Left lobe of liver (tissue), 2 donors: ENCODE measurements around the gene AFF3. TPM values are rescaled to one million over a fixed set of nuclear protein-coding genes. Genes with fewer than 3 reads are reported as not detected.
A peak's percentile ranks its signal among the peaks of the same experiment; 100 is the strongest.

Experiments
- ATAC-seq: fragments of 200-7000 bp; cut with Tn5 transposase; one replicate; pipeline ENCODE4 v1.9.1; 2020; ENCODE audit warnings: mild to moderate bottlenecking, moderate library complexity
- DNase-seq: peaks from one replicate; pipeline ENCODE4 v3.0.0-alpha.2; 2020; ENCODE audit warnings: low spot score
- total RNA-seq: library from RNA; stranded (reverse); gene quantifications from one replicate; pipeline ENCODE4 v1.2.1, GENCODE V29; 2021
- donor health status: DM: no; HTN: no; CAD: no; lungs with moderate emphysema.
- donor health status: DM: no; HTN: yes; CAD: no.

Gene AFF3
- total RNA-seq, 1 donor from 2014 or later, result 2.3 TPM

DNA sequence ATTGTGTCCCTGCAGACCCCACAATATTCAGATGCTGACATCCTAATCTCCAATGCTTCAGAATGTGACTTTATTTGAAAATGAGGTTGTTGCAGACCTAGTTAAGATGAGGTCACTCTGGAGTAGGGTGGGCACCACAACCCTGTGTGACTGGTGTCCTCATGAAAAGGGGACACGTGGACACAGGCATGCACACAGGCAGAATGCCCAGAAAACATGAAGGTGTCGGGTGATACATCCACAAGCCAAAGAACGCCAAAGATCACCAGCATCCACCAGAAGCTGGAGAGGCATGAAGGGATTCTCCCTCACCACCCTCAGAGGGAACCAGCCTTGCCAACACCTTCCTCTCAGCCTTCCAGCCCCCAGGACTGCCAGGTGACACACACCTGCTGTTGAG lies 69.3 kb downstream of the AFF3 start:
- ATAC-seq, result no peak
- no peak for DNase-seq

DNA sequence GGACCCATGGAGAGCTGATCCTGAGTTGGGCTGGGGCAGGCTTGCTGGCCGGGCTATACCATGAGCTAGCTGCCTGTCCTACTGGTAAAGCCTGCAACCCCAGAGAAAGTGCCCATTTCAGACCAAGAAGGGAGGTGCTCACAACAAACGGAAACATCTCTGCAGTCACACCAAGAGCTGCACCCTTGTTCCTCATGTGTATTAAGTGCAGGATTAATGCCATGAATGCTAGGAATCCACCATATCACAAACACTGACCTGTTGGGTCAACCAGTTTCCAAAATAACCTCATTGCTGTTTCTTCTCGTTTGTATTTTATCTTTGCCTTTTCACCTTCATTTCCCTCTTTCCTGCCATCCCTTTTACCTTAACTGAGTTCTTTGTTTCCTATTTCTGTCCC lies 69.9 kb downstream of the AFF3 start:
- DNase-seq (no peak), ATAC-seq (no peak)

DNA sequence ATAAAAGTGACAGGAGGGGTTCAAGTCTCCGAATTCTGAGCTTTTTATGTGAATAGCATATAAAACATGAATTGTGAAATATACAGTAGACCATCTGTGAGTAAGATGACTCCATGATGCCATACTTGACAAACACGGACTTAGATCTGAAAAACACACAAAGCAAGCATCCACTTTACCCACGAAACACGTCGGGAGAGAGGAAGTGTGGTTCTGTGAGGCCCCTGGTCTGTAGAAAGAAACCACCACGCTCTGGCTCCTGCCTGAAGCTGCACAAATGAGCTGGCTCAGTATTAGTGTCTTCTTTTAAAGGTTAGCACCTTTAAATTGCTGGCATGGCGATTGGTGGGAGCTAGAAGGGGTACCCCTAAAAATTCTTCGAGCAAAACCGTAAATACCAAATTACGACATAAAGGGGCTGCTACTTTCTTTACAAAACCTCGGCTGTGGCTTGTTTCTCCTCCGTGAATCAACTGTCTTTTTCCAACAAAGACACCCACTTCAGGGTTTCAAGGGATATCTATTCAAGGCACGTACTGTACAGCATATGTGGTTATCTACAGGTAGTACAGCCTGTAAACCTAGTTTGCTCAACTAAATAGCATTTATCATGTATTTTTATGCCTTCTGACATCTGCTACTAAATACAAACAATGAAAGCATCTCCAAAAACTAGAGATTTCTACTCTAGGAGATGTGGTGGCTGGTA lies 70.9 kb downstream of the AFF3 start:
- ATAC-seq, result no peak
- DNase-seq, result no peak

DNA sequence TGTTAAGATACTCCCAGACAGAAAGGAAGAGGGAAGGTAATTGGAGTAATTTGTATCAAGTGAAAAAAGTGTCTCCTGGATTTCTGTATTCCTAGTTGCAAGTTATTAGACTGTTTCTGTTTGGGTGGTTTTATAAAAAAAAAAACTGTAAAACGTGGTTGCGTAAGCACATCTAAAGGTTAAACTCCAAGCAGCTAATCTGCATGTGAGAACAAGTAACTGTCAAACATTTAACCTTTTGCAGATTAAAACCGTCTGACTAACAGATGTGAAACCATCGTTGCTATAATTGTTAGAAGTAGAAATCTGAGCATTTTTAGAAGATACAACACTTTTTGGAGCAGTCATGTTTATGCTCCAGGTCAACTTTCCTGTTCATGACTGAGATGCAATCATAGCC lies 72.3 kb downstream of the AFF3 start:
- peak; percentile 74 for ATAC-seq

DNA sequence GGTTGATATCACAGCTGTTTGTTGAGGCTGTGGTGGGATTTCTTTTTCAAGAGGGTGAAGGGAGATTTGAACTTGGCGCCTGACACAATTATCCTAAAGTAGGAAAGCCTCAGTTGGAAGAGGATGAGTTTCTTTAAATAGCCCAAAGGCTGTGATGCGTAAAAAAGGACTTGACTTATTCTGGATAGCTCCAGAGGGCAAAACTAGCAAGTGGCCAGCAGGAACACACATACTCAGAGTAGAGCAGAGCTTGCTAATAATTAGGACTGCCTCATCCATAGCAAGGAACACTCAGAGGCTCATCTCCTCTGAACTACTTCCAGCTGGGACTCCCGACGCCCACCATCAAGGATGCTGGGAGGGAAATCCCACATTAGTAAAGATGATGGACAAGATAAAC lies 74.0 kb downstream of the AFF3 start:
- DNase-seq (no peak), ATAC-seq (peak; percentile 19)

More for the DNA sequence above, 72.3 kb downstream of the AFF3 start:
- DNase-seq, result no peak

DNA sequence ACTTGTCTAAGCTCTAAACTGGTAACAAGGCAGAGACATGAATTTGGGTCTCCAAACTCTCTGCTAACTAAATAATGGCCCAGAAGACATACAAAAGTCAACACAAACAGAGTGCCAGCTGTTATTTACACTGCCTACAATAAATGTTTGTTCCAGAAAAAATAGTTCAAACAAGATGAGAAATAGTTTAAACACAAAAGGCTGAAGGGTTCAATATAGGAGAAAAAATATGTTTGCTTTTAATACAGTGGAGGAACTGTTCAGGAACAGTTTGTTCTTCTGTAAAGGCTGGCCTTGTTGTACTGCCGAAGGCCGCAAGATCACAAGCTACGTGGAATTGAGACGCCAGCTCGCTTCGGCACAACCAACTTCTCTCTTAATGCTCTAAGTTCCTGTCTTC lies 74.6 kb downstream of the AFF3 start:
- DNase-seq, result no peak
- peak; percentile 63 for ATAC-seq

DNA sequence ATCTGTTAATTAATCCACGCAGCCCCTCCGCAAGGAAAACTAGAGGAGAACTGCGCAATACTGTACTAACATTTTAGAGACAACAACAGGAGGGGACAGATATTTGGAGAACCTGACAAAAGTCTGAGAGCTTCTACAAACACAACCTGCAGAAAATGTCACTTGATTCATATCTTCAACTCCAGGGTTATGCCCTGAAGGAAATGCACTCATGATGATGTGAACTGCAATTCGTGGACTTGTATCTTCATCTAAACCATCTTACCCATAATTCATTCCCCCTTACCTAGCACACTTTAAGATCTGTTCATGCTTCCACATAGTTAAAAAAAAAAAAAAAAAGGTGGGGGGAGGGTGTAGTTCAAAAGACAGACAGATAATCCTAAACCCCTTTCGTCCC lies 75.5 kb downstream of the AFF3 start:
- ATAC-seq (no peak), DNase-seq (no peak)

DNA sequence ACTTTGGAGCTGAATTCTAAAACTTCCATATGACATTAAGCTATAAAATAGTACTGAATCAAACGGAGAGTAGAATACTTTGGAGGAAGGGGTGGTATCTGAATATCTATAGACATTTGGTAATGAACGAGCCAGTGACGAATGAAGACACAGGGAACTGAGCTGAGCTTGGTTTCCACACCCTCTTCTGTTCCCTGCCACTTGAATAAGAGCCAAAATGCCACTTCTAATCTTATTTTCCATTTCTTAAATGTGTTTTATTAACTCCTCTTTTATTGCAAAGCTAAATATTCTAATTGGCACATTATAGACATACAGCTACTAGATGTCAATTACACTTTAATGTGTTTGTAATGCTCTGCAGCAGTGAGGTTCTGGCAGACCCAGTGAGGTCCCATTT lies 76.1 kb downstream of the AFF3 start:
- no peak for DNase-seq
- ATAC-seq, result peak; percentile 51

DNA sequence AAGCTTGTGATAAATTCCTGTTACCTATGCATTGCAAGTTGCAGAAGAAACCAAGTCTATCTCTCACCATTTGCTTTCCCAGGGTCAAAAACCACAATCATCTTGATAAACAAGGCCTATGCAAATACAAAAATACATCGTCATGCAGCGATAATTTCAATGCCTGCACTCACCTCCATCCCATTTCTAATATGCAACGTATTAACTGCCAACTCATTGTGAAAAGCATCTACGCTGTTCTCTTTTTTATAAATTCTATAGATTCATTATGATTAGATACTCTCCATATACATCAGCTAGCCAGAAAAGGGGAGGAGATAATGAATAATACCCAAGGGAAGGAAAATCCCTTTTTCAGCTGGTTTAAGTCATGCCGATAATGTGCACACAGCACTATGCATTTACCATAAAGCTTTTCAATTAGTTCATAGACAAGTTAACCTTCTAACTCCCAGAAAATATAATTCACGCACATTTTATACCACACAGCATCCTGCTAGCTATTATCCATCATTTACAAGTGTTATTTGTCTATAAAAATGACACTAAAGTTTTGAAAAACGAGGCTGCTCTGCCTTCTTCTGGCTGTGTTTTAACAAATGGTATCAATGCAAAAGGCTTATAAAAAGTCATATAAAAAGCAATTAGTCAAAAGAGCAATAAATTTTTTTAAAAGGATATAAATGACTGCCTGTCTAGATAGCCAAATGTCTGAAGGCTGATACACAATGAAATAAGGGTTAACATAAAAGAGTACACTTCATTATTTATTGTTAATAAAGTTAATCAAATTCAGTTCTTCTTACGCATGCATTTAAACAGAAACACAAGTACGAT lies 77.6 kb downstream of the AFF3 start:
- DNase-seq, result no peak

DNA sequence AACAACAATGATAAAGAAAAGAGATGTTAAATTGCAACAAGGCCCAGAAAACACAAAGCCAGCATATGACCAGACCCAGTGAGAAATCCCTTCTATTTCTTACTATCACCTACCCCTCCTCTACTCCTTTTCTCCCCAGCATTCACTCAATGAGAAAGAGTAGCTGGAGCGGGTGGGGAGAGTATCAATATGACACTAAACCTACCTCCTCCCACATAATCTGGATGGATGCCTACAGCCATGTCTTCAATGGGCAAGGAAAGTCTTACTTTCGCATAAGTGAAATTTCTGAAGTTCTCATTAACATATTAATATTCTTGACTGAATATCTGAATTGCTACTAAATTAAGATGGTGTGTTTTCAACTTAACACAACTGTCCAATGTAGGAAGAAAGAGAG lies 78.2 kb downstream of the AFF3 start:
- no peak for DNase-seq
- no peak for ATAC-seq

More for the DNA sequence above, 77.6 kb downstream of the AFF3 start:
- no peak for ATAC-seq

DNA sequence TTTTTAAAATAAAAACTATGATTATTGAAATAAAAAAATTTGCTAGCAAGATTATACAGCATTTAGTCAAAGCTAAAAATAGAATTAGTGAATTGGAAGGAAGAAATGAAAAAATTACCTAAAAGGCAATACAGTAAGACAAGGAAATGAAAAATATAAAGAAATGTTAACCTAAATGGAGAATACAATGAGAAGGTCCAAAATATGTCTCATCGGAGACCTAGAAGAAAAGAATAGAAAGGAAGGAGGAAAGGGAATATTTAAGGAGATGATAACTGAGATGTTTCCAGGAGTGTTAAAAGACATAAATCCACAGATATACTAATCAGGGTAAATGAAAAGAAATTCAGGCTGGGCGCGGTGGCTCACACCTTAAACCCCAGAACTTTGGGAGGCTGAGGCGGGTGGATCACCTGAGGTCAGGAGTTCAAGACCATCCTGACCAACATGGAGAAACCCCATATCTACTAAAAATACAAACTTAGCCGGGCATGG lies 78.9 kb downstream of the AFF3 start:
- no peak for DNase-seq
- ATAC-seq, result no peak

DNA sequence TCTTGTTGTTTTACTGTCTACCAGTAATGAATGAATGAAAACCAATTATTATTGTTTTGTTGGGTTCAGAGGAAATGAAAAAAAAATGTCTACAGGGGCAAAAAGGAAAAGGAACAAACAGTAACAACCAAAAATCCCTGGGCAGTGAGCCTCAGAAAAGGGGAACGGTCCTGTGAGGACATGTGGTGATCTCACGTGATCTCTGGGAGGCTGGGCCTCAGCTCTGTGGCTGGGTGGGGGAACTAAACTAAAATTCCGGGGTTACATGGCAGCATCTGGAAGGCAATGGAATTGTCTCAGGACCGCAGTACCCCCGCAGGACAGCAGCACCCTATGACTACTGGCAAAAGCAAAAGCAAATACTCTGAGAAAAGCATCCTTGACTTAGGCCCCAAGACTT lies 80.1 kb downstream of the AFF3 start:
- no peak for ATAC-seq
- DNase-seq, result no peak

DNA sequence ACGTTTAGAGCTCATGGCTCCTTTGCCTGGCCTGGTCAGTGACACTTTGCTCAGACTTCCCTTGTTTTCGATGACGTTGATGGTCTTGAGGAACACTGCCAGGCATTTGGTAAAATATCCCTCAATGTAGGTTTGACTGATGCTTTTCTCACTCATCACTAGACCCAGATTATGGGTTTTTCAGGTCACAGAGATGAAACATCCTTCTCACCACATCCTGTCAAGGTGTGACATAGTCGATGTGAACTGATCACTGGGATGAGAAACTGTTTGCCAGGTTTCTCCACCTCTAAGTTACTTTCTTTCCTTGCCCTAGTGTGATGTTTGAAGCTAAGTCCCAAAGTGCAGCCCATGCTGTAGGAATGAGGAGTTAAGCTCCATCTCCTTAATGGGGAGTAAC lies 81.5 kb downstream of the AFF3 start:
- ATAC-seq (no peak), DNase-seq (no peak)

DNA sequence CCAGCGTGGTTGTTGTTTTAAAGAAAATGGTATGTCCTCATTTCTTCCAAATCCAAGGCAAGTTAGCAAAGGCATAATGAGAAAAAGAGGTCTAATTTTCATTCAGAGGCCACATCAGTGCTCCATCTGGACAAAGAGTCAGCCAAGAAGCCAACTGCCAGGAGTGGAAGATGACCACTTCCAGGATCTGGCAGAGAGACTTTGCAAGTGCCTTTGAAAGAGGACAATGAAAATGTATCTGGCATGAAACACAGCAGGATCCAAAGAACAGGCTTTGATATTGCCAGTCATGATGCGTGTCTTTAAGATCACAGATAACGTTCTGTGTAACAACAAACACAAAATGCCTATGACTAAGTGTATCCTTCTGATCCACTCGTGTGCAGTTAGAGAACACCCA lies 82.8 kb downstream of the AFF3 start:
- no peak for DNase-seq
- no peak for ATAC-seq

DNA sequence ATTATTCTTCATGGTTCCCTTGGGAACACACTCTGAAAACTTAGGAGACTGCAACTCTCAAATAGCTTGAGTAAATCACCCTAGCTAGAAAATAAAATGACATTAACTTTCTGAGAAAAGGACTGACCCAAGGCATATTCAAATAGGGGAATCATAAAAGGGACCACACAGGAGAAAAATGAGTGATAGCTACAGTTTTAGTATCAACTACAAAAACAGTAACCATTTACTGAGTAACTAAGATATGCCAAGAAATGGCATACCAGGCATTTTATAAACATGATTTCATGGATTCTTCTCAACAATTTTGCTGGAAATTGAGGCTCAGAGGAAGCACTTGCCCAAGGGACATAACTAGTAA lies 84.5 kb downstream of the AFF3 start:
- no peak for DNase-seq
- ATAC-seq, result no peak

DNA sequence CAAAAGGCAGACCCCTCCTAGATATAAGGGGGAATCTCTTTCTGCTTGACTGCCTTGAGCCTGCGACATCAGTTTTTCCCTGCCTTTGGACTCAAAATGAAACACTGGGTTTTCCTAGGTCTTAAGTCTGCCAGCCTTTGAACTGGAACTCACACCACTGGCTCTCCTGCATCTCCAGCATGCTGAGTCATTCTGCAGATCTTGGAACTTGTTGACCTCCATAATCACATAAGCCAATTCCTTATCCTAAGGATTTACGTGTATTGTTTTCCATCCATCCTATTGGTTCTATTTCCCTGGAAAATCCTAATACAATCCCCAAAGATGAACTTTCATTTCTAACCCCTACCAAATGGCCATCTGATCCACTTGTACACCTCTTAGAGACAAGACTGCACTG lies 88.0 kb downstream of the AFF3 start:
- DNase-seq (no peak), ATAC-seq (no peak)

DNA sequence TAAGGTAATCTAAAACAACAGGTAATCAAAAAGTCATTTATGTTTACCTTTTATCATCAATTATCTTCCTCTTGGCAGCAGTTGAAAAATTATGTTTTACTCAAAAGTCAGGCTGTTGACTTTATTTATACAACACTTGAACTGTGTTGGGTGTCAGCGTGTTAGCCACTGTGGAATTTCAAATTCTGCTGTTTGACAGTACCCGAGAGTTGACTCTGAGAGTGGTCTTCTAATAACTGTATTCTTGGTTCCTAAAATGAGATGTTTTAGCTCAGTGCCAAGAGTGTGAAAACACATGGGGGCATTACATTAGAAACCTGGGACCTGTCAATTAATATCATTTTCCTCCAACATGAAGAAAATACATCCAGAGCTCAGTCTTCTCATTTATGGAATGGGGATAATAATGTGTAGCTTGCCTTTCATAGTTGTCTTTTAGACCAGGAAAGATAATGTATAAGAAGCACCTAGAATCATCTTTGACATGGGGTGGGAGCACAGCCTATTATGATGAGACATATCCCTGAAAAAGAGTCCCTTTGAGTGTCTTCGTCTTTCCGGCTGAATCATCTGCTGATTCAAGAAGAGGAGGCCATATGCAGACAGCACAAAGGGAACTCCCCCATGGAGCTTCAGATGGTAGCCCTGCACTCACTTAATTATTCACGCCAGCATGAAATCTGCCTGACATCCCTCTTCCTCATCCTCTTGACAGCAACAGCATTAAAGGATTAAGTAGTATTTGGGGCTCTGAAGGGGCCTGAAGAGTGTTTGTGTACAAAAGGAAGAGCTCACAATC lies 89.1 kb downstream of the AFF3 start:
- ATAC-seq (no peak), DNase-seq (no peak)

DNA sequence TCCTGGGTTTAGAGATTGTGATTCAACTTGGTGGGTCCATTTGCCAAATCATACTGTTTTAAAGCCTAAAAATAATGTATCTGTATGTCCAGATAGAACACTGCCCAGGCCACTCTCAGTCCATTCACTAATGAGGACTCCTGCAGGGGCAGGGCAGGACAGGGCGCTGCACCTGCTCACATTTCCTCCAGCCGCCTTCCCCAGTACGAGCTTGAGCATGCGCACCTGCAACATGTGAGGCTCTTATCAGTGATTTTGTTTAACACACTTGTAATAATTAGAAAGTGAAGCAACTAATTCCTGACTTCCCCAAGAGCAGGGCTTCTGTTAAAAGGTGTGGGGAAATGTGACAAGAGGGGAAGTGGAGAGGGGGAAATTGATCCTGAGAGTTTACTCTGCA lies 89.7 kb downstream of the AFF3 start:
- ATAC-seq (no peak), DNase-seq (no peak)

DNA sequence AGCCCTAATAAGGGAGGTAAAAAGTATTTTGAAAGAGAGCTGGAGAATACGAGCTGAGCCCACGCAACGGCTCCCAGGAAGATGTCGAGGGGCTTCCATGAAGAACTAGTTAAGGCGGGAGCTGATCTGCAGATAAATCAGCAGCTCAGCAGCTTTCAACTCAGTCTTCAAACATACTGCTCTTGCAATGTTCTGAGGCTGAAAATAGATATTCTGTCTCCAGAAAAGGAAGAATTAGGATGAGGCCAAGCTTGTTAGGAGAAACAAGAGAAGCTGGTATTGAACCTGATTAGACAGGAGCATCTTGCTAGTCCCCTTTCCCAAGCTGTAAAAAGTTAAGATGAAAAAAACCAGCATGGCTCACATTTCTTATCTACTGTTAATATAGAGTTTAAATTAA lies 91.1 kb downstream of the AFF3 start:
- ATAC-seq (no peak), DNase-seq (no peak)

DNA sequence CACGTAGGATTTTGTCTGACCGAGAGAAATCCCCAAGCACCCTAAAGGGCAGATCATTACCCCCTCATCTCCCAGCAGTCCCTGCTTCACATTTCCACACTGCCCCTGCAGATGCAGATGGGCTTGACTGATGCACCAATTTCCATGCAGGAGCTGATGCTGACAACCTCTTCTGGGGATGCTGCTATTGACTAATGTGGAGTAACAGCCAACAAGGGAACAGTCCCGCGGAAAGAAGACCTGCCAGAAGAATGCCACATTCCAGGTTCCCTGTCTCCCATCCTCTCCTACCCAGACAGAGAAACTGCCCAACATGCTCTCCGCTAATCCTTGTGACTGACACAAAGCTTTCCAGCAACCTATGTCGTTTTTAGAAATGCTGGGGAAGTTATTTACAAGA lies 91.7 kb downstream of the AFF3 start:
- ATAC-seq, result no peak

More for the DNA sequence above, 91.7 kb downstream of the AFF3 start:
- no peak for DNase-seq
